A549 (cell line): ENCODE data around the gene KRTAP25-1.

Experiments used
- CHD2 ChIP-seq: fragments of 150-350 bp; IDR thresholded peaks from 2 replicates; pipeline ENCODE4 v1.6.1; 2014; ENCODE audit warnings: low read length; ENCODE audit not compliant: partially characterized antibody
- POLR2A ChIP-seq: IDR thresholded peaks from 2 replicates; pipeline ENCODE4 v1.6.1; 2012; ENCODE audit warnings: mild to moderate bottlenecking, low read length
- POLR2AphosphoS2 ChIP-seq: conservative IDR thresholded peaks from 2 replicates; pipeline ENCODE4 v1.6.1; 2012; ENCODE audit warnings: low read length, improper control_type of control experiment, inconsistent platforms

- TF ChIP-seq POLR2A (no peak), CHD2 (no peak), POLR2AphosphoS2 (no peak)
Observed at GRCh38 chr21:30243691-30244090, 45.6 kb downstream of the KRTAP25-1 start.
